Measurements from ENCODE around the gene SLC36A2. TPM values are rescaled to one million over a fixed set of nuclear protein-coding genes. Genes with fewer than 3 reads are reported as not detected.
"Not testable (repeated sequence)": the region's sequence is repeated elsewhere in the genome, so short reads cannot be mapped to it uniquely, and the experiment has no call there.

Gene SLC36A2
- total RNA-seq, 5 donors from 2014 or later (not counting 1 experiment from before 2014, with no cell fraction given) = not detected

DNA sequence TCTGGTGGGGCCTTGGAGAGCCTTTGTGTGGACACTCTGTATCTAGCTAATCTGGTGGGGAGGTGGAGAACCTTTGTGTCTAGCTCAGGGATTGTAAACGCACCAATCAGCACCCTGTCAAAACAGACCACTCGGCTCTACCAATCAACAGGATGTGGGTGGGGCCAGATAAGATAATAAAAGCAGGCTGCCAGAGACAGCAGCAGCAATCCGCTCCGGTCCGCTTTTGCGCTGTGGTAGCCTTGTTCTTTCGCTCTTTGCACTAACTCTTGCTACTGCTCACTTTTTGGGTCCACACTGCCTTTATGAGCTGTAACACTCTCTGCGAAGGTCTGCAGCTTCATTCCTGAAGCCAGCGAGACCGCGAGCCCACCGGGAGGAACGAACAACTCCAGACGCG, 37.5 kb downstream of the SLC36A2 start:
- H3K36me3 ChIP-seq (ENCODE audit: control insufficient read depth in 2 of 2, extremely low read depth in 1 of 2, insufficient read depth in 1 of 2, low read length in 1 of 2); H3K4me1 Mint-ChIP-seq; DNase-seq; H3K4me1 ChIP-seq (ENCODE audit: control insufficient read depth in 1 of 2, extremely low read depth in 1 of 2, insufficient read depth in 2 of 2, low read length in 2 of 2); CTCF ChIA-PET; ATAC-seq (replicated peaks in 1 of 4); H3K4me3 Mint-ChIP-seq; POLR2A ChIA-PET; H3K9me3 ChIP-seq; H3K27ac Mint-ChIP-seq; H3K27ac ChIP-seq (ENCODE audit: low read length); H3K4me3 ChIP-seq (ENCODE audit: control insufficient read depth in 1 of 2, extremely low read depth in 1 of 2, low read length in 1 of 2); H3K36me3 Mint-ChIP-seq; H3K27me3 ChIP-seq (replicated peaks in 1 of 2; ENCODE audit: control insufficient read depth in 2 of 2, extremely low read depth in 1 of 2, insufficient read depth in 2 of 2, low read length in 1 of 2): not testable (repeated sequence)
- WGBS (ENCODE audit: insufficient coverage) = 92% methylated on average over 13 of the region's 15 CpGs
- H3K9me3 Mint-ChIP-seq = peaks cover 9 to 10% (median 10%) of the 10 kb centered on the region in 3 donors
- H3K27me3 Mint-ChIP-seq = peaks cover 0 to 12% of the 10 kb centered on the region in 2 donors

DNA sequence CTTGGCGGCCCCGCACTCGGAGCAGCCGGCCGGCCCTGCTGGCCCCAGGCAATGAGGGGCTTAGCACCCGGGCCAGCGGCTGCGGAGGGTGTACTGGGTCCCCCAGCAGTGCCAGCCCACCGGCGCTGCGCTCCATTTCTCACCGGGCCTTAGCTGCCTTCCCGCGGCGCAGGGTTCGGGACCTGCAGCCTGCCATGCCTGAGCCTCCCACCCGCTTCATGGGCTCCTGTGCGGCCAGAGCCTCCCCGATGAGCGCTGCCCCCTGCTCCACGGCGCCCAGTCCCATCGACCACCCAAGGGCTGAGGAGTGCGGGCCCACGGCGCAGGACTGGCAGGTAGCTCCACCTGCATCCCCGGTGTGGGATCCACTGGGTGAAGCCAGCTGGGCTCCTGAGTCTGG, 38.1 kb downstream of the SLC36A2 start:
- H3K36me3 ChIP-seq (ENCODE audit: control insufficient read depth in 2 of 2, extremely low read depth in 1 of 2, insufficient read depth in 1 of 2, low read length in 1 of 2); CTCF ChIA-PET; ATAC-seq (replicated peaks in 1 of 4); H3K4me3 ChIP-seq (ENCODE audit: control insufficient read depth in 1 of 2, extremely low read depth in 1 of 2, low read length in 1 of 2); H3K27ac ChIP-seq (ENCODE audit: low read length); H3K27ac Mint-ChIP-seq; DNase-seq; H3K36me3 Mint-ChIP-seq; H3K9me3 ChIP-seq; H3K4me1 ChIP-seq (ENCODE audit: control insufficient read depth in 1 of 2, extremely low read depth in 1 of 2, insufficient read depth in 2 of 2, low read length in 2 of 2); POLR2A ChIA-PET; H3K4me1 Mint-ChIP-seq; H3K4me3 Mint-ChIP-seq: not testable (repeated sequence)
- 96% methylated on average over 19 of the region's 27 CpGs for WGBS (ENCODE audit: insufficient coverage)
- peaks cover 0 to 11% of the 10 kb centered on the region in 2 donors for H3K27me3 Mint-ChIP-seq
- peaks cover 0 to 12% of the 10 kb centered on the region in 2 experiments for H3K27me3 ChIP-seq (replicated peaks in 1 of 2; ENCODE audit: control insufficient read depth in 2 of 2, extremely low read depth in 1 of 2, insufficient read depth in 2 of 2, low read length in 1 of 2)
- peaks cover 9 to 10% (median 10%) of the 10 kb centered on the region in 3 donors for H3K9me3 Mint-ChIP-seq

DNA sequence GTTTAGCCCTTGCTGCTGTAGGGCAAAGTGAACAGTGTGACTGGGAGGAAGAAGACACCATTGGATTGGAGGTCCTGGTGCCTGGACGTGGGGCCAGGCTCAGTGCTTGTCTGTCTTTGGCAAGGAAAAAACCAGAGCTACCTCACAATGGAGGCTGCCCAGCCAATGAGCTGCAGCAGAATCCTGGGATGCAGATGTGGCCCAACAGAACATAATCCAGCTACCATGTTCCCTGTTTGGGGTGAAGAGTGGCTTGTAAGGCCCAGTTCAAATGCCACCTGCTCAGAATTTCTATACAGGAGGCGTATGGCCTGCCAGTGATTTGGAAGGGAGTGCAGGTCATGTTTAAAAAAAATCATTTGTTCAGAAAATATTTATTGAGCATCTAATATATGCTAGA, 43.7 kb downstream of the SLC36A2 start, which contains the start of gene SLC36A3:
Gene SLC36A3, minus strand, starts transcription at position 101 of the 400 bp plus-strand sequence. CDS start 412 bp downstream, outside the sequence.
- Histone ChIP-seq H3K27me3 (replicated peaks in 1 of 2; ENCODE audit: control insufficient read depth in 2 of 2, extremely low read depth in 1 of 2, insufficient read depth in 2 of 2, low read length in 1 of 2) (peaks cover 0 to 20% of the 10 kb centered on the region in 2 experiments), H3K4me3 (ENCODE audit: control insufficient read depth in 1 of 2, extremely low read depth in 1 of 2, low read length in 1 of 2) (no peak within 1 kb of the TSS), H3K27ac (ENCODE audit: low read length) (no peak within 1 kb of the TSS), H3K9me3 (no peaks in the 10 kb centered on the region), H3K36me3 (ENCODE audit: control insufficient read depth in 2 of 2, extremely low read depth in 1 of 2, insufficient read depth in 1 of 2, low read length in 1 of 2) (no peaks in the 10 kb centered on the region), H3K4me1 (ENCODE audit: control insufficient read depth in 1 of 2, extremely low read depth in 1 of 2, insufficient read depth in 2 of 2, low read length in 2 of 2) (no peaks in the 10 kb centered on the region)
- peaks cover 8 to 9% of the 10 kb centered on the region in 2 donors for H3K27me3 Mint-ChIP-seq
- WGBS (ENCODE audit: insufficient coverage) = no CpG with 5 or more reads among the region's 2 CpGs
- DNase-seq (no peak), ATAC-seq (replicated peaks in 1 of 4) (no peak)
- H3K27ac Mint-ChIP-seq = no peak within 1 kb of the TSS
- H3K36me3 Mint-ChIP-seq = no peaks in the 10 kb centered on the region
- ChIA-PET CTCF (no interaction called here), POLR2A (no interaction called here)
- no peaks in the 10 kb centered on the region for H3K4me1 Mint-ChIP-seq
- H3K4me3 Mint-ChIP-seq = no peak within 1 kb of the TSS
- no peaks in the 10 kb centered on the region for H3K9me3 Mint-ChIP-seq

DNA sequence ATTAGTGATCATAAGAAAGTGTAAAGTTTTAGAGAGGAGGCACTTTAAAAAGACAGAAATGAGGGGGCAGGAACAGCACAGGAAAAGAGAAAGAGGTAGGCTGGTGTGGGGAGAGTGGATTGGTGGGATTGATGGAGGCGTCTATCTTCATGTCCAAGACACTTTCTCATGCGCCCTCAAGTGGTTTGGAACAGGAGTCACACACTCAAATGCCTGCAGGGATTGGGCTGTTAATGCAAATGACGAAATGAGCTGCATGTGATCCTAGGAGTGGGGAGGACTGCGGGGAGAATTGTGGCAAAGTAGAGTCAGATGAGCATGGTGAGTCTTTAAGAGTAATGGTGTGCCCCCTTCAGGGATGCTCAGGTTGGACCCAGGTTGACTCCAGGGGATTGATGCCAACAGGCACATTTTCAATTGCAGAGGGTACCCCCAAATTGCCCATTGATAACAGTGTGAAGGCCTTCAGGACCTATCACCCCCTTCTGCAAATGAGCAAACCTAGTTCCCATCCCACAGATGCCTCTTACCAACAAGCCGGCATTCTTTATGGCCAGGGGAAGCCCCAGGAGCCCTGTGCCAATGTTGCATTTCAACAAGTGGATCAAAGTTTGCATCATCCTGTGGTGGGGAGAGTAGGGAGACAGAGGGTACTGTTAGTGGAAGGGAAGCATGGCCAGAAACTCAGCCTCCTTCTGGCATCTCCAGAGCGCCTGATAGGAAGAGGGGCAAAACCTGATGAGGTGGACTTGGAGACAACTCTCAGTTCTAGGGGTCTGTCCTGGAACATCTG, 49.1 kb downstream of the SLC36A2 start:
- H3K27ac Mint-ChIP-seq = no peak overlapping the region
- ChIA-PET POLR2A (no interaction called here), CTCF (no interaction called here)
- Histone ChIP-seq H3K27me3 (replicated peaks in 1 of 2; ENCODE audit: control insufficient read depth in 2 of 2, extremely low read depth in 1 of 2, insufficient read depth in 2 of 2, low read length in 1 of 2) (peaks cover 0 to 16% of the 10 kb centered on the region in 2 experiments), H3K36me3 (ENCODE audit: control insufficient read depth in 2 of 2, extremely low read depth in 1 of 2, insufficient read depth in 1 of 2, low read length in 1 of 2) (no peaks in the 10 kb centered on the region), H3K9me3 (no peaks in the 10 kb centered on the region), H3K27ac (ENCODE audit: low read length) (no peak overlapping the region), H3K4me1 (ENCODE audit: control insufficient read depth in 1 of 2, extremely low read depth in 1 of 2, insufficient read depth in 2 of 2, low read length in 2 of 2) (no peaks in the 10 kb centered on the region), H3K4me3 (ENCODE audit: control insufficient read depth in 1 of 2, extremely low read depth in 1 of 2, low read length in 1 of 2) (no peak overlapping the region)
- ATAC-seq (replicated peaks in 1 of 4) = peak in 1 of 4 experiments; percentile 73
- DNase-seq = peak in 3 of 35 experiments; percentile 10 to 25 (median 13)
- H3K4me1 Mint-ChIP-seq = peaks cover 0 to 10% (median 0%) of the 10 kb centered on the region in 3 donors
- WGBS (ENCODE audit: insufficient coverage) = 73% methylated on average over 4 of the region's 6 CpGs
- H3K27me3 Mint-ChIP-seq = peaks cover 7 to 16% of the 10 kb centered on the region in 2 donors
- no peaks in the 10 kb centered on the region for H3K36me3 Mint-ChIP-seq
- no peak overlapping the region for H3K4me3 Mint-ChIP-seq
- no peaks in the 10 kb centered on the region for H3K9me3 Mint-ChIP-seq

DNA sequence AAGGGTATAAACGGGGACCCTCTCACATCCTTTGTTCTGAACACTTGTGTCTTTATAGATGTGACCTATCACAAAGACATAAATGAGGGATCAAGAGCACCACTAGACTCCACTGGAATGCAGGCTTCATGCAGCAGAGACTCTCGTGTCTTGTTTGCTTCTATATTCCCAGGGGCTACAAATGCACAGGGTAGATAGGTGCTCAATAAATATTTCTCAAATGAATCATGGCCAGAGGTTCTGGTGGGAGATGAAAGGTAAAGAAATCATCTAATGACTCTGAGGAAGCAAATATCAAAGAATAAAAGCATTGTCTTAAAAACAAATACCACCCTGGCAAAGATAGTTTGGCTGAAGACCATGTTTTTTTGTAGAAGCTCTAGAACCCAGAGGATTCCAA, 50.4 kb downstream of the SLC36A2 start:
- POLR2A ChIA-PET = no interaction called here
- no peaks in the 10 kb centered on the region for H3K36me3 Mint-ChIP-seq
- Histone ChIP-seq H3K27me3 (replicated peaks in 1 of 2; ENCODE audit: control insufficient read depth in 2 of 2, extremely low read depth in 1 of 2, insufficient read depth in 2 of 2, low read length in 1 of 2) (peaks cover 0 to 11% of the 10 kb centered on the region in 2 experiments), H3K36me3 (ENCODE audit: control insufficient read depth in 2 of 2, extremely low read depth in 1 of 2, insufficient read depth in 1 of 2, low read length in 1 of 2) (no peaks in the 10 kb centered on the region), H3K4me3 (ENCODE audit: control insufficient read depth in 1 of 2, extremely low read depth in 1 of 2, low read length in 1 of 2) (no peak overlapping the region), H3K4me1 (ENCODE audit: control insufficient read depth in 1 of 2, extremely low read depth in 1 of 2, insufficient read depth in 2 of 2, low read length in 2 of 2) (no peaks in the 10 kb centered on the region), H3K9me3 (no peaks in the 10 kb centered on the region), H3K27ac (ENCODE audit: low read length) (no peak overlapping the region)
- peaks cover 0 to 10% (median 0%) of the 10 kb centered on the region in 3 donors for H3K4me1 Mint-ChIP-seq
- H3K27me3 Mint-ChIP-seq = peaks cover 7 to 16% of the 10 kb centered on the region in 2 donors
- no peak for DNase-seq
- ATAC-seq (replicated peaks in 1 of 4) = no peak
- CTCF ChIA-PET = interaction anchor here in 1 of 2 donors (0.6 kb wide), 1 partner anchor 247 kb away, joined by 3 read pairs; no protein-coding TSS in a partner anchor
- H3K27ac Mint-ChIP-seq = no peak overlapping the region
- WGBS (ENCODE audit: insufficient coverage) = no CpG with 5 or more reads among the region's 2 CpGs
- no peaks in the 10 kb centered on the region for H3K9me3 Mint-ChIP-seq
- no peak overlapping the region for H3K4me3 Mint-ChIP-seq

DNA sequence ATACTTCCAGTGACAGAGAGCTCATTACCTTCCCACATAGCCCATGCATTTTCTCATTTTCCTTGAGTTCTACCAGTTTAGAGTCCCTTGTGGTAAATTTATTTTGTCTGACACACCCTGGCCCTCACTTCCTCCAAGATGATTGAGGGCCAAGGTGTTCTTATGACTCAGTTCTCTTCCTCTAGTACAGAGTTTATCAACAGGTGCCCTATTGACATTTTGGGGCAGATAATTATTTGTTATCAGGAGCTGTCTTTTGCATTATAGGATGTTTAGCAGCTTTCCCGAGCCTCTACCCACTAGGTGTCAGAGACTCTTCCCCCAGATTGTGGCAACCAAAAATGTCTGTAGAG, 50.9 kb downstream of the SLC36A2 start:
- no peak overlapping the region for H3K4me3 Mint-ChIP-seq
- H3K27me3 ChIP-seq (replicated peaks in 1 of 2; ENCODE audit: control insufficient read depth in 2 of 2, extremely low read depth in 1 of 2, insufficient read depth in 2 of 2, low read length in 1 of 2) = peaks cover 0 to 9% of the 10 kb centered on the region in 2 experiments
- H3K27ac ChIP-seq (ENCODE audit: low read length) = no peak overlapping the region
- ChIA-PET CTCF (no interaction called here), POLR2A (no interaction called here)
- ATAC-seq (replicated peaks in 1 of 4) = no peak
- no peaks in the 10 kb centered on the region for H3K9me3 ChIP-seq
- peaks cover 0 to 10% (median 0%) of the 10 kb centered on the region in 3 donors for H3K4me1 Mint-ChIP-seq
- WGBS (ENCODE audit: insufficient coverage) = no CpG with 5 or more reads among the region's 1 CpG
- H3K27me3 Mint-ChIP-seq = peaks cover 7 to 13% of the 10 kb centered on the region in 2 donors
- no peak overlapping the region for H3K4me3 ChIP-seq (ENCODE audit: control insufficient read depth in 1 of 2, extremely low read depth in 1 of 2, low read length in 1 of 2)
- DNase-seq = no peak
- no peaks in the 10 kb centered on the region for H3K36me3 Mint-ChIP-seq
- H3K4me1 ChIP-seq (ENCODE audit: control insufficient read depth in 1 of 2, extremely low read depth in 1 of 2, insufficient read depth in 2 of 2, low read length in 2 of 2) = no peaks in the 10 kb centered on the region
- no peaks in the 10 kb centered on the region for H3K36me3 ChIP-seq (ENCODE audit: control insufficient read depth in 2 of 2, extremely low read depth in 1 of 2, insufficient read depth in 1 of 2, low read length in 1 of 2)
- H3K9me3 Mint-ChIP-seq = no peaks in the 10 kb centered on the region
- H3K27ac Mint-ChIP-seq = no peak overlapping the region
